Esophagus muscularis mucosa (tissue), 4 donors: ENCODE results near the gene IL18R1. TPM values are rescaled to one million over a fixed set of nuclear protein-coding genes. Genes with fewer than 3 reads are reported as not detected.

Experiments
- DNase-seq: peaks from one replicate; pipeline ENCODE4 v3.0.0-alpha.2; 2017; ENCODE audit errors: extremely low spot score
- H3K27ac ChIP-seq, 4 donors: fragments of 200-600 bp; sonication (generic); replicated peaks in 1 of 4; 1 replicate in 3 of 4; 2 replicates in 1 of 4; pipeline ENCODE4 v1.5.1; 2016 to 2019; ENCODE audit warnings: mild to moderate bottlenecking in 1 of 4
- H3K27me3 ChIP-seq, 4 donors: fragments of 200-600 bp; sonication (generic); one replicate each; pipeline versions ENCODE4 v1.5.1 to v1.6.0; 2016 to 2019
- H3K36me3 ChIP-seq, 4 donors: fragments of 200-600 bp; sonication (generic); one replicate each; pipeline ENCODE4 v1.5.1; 2016 to 2019
- H3K4me1 ChIP-seq, 4 donors: fragments of 200-600 bp; sonication (generic); one replicate each; pipeline ENCODE4 v1.5.1; 2016 to 2019
- H3K4me3 ChIP-seq, 4 donors: fragments of 200-600 bp; sonication (generic); 1 replicate in 2 of 4; 2 replicates in 2 of 4; pipeline ENCODE4 v1.5.1; 2016 to 2019; ENCODE audit warnings: mild to moderate bottlenecking in 4 of 4, moderate library complexity in 1 of 4
- H3K9me3 ChIP-seq, 4 donors: fragments of 200-600 bp; sonication (generic); 1 replicate in 3 of 4; 2 replicates in 1 of 4; pipeline ENCODE4 v1.5.1; 2016 to 2019
- EP300 ChIP-seq: sonication (generic); formaldehyde crosslinking; IDR thresholded peaks from one replicate; pipeline ENCODE4 v1.6.1; 2017; ENCODE audit warnings: antibody characterized with exemption
- POLR2A ChIP-seq: fragments of 450-650 bp; IDR thresholded peaks from one replicate; pipeline ENCODE4 v1.6.1; 2017; ENCODE audit warnings: antibody characterized with exemption, moderate library complexity, mild to moderate bottlenecking, low read depth
- POLR2AphosphoS5 ChIP-seq, 2 donors: sonication (generic); formaldehyde crosslinking; IDR thresholded peaks; one replicate each; pipeline ENCODE4 v1.6.1; 2017; ENCODE audit warnings: antibody characterized with exemption in 2 of 2
- WGBS: methylation state at CpG from one replicate; pipeline ENCODE4 v1.1.5; 2018; 5-methylcytosine and 5-hydroxymethylcytosine counted together
- intact Hi-C: fragments of 100-400 bp; cut with DNase I; formaldehyde crosslinking; loops from one replicate; pipeline ENCODE4 v1.15.1; 2023
- total RNA-seq, 4 donors: library from RNA; depleted of rRNA; stranded (reverse); fragments of >200 nt; gene quantifications; one replicate each; pipeline versions ENCODE4 v1.1.0 to v1.2.1, GENCODE V29; 2016
- TF ChIP-seq, protein P1 (sequence below), 3 experiments: fragments of 200-600 bp in 2 of 3; fragments of 450-650 bp in 1 of 3; sonication (generic) in 2 of 3; IDR thresholded peaks; one replicate each; pipeline ENCODE4 v1.5.1; 2017 to 2019; ENCODE audit warnings: antibody characterized with exemption in 3 of 3, mild to moderate bottlenecking in 2 of 3, moderate library complexity in 1 of 3

The IL18R1 gene
- total RNA-seq, 4 donors from 2014 or later = 2.8 to 11.8 (median 5.2) TPM

DNA sequence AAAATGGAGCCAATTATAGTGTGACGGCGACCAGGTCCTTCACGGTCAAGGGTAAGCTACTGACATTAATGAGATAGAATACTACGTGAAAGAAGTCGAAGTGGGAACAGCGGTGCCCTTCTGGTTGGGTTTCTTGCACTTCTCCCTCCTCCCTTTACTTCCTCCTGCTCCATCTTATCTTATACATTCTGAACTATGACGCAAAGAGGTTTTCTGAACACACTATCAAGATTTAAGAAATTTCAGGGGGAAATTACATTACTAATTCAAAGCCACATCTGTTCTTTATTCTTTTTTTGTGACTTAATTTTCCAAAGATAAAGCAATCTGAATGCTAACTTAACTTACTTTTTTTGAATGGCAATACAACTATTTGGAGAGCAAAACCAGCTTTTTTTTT lies 14.8 kb upstream of the IL18R1 start:
- peaks cover 0 to 11% (median 0%) of the 10 kb centered on the region in 4 donors for H3K36me3 ChIP-seq
- H3K27me3 ChIP-seq = peaks cover 0 to 13% (median 0%) of the 10 kb centered on the region in 4 donors
- intact Hi-C loops = no loop called here
- no peaks in the 10 kb centered on the region for H3K9me3 ChIP-seq
- 85% methylated on average over 7 of the region's 7 CpGs for WGBS
- peaks cover 0 to 8% (median 2%) of the 10 kb centered on the region in 4 donors for H3K4me1 ChIP-seq
- H3K4me3 ChIP-seq = no peak overlapping the region
- TF ChIP-seq POLR2A (no peak), EP300 (no peak), POLR2AphosphoS5 (IDR thresholded peaks at IDR 0.05) (no peak)
- TF ChIP-seq, protein P1, sequence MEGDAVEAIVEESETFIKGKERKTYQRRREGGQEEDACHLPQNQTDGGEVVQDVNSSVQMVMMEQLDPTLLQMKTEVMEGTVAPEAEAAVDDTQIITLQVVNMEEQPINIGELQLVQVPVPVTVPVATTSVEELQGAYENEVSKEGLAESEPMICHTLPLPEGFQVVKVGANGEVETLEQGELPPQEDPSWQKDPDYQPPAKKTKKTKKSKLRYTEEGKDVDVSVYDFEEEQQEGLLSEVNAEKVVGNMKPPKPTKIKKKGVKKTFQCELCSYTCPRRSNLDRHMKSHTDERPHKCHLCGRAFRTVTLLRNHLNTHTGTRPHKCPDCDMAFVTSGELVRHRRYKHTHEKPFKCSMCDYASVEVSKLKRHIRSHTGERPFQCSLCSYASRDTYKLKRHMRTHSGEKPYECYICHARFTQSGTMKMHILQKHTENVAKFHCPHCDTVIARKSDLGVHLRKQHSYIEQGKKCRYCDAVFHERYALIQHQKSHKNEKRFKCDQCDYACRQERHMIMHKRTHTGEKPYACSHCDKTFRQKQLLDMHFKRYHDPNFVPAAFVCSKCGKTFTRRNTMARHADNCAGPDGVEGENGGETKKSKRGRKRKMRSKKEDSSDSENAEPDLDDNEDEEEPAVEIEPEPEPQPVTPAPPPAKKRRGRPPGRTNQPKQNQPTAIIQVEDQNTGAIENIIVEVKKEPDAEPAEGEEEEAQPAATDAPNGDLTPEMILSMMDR (IDR thresholded peaks at IDR 0.05) = no peak
- no peak for DNase-seq
- H3K27ac ChIP-seq = no peak overlapping the region

DNA sequence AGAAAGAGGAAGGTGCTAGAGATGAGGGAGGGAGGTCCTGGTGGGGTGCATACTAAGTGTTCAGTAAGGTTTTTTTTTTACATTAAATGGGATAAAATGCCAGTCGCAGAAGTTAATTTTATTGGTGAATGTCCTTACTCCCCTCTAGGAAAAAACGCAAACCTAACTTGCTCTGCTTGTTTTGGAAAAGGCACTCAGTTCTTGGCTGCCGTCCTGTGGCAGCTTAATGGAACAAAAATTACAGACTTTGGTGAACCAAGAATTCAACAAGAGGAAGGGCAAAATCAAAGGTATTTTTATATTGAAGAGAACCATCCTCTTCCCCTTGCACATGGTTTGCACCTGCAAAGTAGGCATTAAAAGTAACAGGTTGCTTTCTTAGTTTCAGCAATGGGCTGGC lies 12.7 kb upstream of the IL18R1 start:
- H3K9me3 ChIP-seq = no peaks in the 10 kb centered on the region
- H3K4me1 ChIP-seq = no peaks in the 10 kb centered on the region
- no peak overlapping the region for H3K27ac ChIP-seq
- H3K27me3 ChIP-seq = peaks cover 0 to 13% (median 0%) of the 10 kb centered on the region in 4 donors
- TF ChIP-seq POLR2A (no peak), POLR2AphosphoS5 (IDR thresholded peaks at IDR 0.05) (no peak), EP300 (no peak)
- TF ChIP-seq, protein P1 (IDR thresholded peaks at IDR 0.05) = no peak
- peaks cover 0 to 11% (median 0%) of the 10 kb centered on the region in 4 donors for H3K36me3 ChIP-seq
- no peak overlapping the region for H3K4me3 ChIP-seq
- DNase-seq = no peak
- 43% methylated on average over 3 of the region's 3 CpGs for WGBS
- intact Hi-C loops = no loop called here

- no peak for DNase-seq
- H3K9me3 ChIP-seq = no peaks in the 10 kb centered on the region
- no peak overlapping the region for H3K4me3 ChIP-seq
- intact Hi-C loops = no loop called here
- WGBS = 84% methylated on average over 3 of the region's 3 CpGs
- no peaks in the 10 kb centered on the region for H3K4me1 ChIP-seq
- TF ChIP-seq EP300 = no peak
- TF ChIP-seq, protein P1 (IDR thresholded peaks at IDR 0.05) = no peak
- TF ChIP-seq POLR2AphosphoS5 (IDR thresholded peaks at IDR 0.05) = no peak
- no peak for TF ChIP-seq POLR2A
- H3K36me3 ChIP-seq = peaks cover 0 to 11% (median 0%) of the 10 kb centered on the region in 4 donors
- H3K27me3 ChIP-seq = peaks cover 0 to 13% (median 0%) of the 10 kb centered on the region in 4 donors
- H3K27ac ChIP-seq = no peak overlapping the region
Observed at GRCh38 chr2:102344397-102344796, 11.2 kb upstream of the IL18R1 start.

DNA sequence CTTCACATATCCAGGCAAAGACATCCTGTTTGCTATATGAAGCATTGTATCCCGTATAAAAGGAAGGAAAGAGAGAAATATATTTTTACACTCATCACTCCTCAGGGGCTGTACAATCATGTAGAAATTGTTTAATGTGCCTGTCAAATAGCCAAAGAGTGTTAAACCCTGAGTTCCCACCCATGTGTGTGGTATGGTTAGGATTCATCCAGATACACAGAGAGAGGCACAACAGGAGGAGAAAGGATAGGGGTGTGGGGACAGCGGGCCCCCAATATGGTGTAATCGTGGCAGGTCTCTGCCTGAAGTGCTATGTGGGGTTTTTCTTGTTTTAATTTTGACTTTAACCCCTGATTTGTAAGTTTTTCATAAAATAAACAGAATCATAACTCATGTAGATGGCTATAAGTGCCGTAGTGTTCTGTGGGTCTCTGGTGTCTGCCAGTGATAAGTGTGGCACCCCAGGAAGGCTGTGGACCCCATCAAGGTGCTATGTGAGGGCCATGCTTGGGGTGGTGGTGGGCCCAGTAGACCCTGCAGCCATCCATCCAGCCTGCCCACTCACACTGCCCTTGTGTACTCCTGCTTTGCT lies 10.2 kb upstream of the IL18R1 start:
- DNase-seq = no peak
- 79% methylated on average over 4 of the region's 4 CpGs for WGBS
- TF ChIP-seq, protein P1 (IDR thresholded peaks at IDR 0.05) = no peak
- no peak for TF ChIP-seq POLR2AphosphoS5 (IDR thresholded peaks at IDR 0.05)
- no peak for TF ChIP-seq EP300
- H3K27me3 ChIP-seq = peaks cover 0 to 17% (median 0%) of the 10 kb centered on the region in 4 donors
- no peak overlapping the region for H3K4me3 ChIP-seq
- H3K27ac ChIP-seq = no peak overlapping the region
- peaks cover 0 to 11% (median 0%) of the 10 kb centered on the region in 4 donors for H3K36me3 ChIP-seq
- no peaks in the 10 kb centered on the region for H3K4me1 ChIP-seq
- H3K9me3 ChIP-seq = no peaks in the 10 kb centered on the region
- intact Hi-C loops = no loop called here
